ENCODE results near the gene SPOCK1.

Gene SPOCK1

DNA sequence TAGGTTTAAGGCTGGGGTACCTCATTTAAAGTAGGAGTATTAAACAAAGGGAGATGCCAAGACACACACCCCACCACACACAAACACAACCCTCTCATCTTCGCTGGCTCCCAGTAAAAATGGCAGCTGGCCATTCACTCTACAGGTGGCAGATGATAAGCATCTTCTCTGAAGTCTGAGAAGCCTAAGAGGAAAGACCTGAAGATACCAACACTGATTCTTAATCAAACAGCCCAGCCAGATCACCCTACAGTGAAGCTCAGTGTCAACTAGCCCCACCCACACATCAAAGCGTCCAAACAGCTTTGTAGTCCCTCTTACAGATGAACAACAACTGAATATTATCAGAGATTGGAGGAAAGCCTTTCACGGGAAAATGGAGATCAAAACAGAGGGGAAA is 59.5 kb downstream of the SPOCK1 start:
- no peak for DNase-seq

DNA sequence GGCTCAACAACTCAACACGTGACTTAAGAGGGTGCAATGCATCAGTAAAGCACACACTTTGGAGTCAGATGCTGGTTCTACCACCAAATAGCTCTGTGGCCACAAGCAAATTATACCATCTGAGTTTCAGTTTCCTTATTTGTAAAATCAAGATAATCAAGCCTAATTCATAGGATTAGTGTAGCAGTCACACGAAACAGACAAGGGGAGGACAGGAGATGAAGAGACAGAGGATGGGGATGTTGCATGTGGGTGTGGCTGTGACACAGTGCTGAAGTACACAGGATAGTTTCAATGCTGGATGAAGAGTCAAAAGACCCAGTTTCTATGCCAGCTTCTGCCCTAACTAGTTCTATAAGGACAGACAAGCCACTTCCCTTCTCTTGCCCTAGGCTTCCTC is 60.2 kb downstream of the SPOCK1 start:
- no peak for DNase-seq

DNA sequence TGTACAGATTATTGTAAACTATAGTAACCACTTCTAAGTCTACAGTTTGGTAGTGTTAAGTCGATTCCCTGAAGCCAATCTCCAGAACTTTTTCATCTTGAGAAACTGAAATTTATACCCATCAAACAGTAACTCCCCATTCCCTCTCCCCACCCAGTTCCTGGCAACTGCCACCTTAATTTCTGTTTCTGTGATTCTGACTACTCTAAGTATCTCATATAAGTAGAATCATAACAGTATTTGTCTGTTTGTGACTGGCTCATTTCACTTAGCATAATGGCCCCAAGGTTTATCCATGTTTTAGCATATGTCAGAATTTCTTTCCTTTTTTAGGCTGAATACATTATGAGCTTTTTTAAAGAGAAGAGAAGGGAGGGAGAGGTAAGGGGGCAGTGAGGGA is 61.4 kb downstream of the SPOCK1 start:
- DNase-seq = no peak

DNA sequence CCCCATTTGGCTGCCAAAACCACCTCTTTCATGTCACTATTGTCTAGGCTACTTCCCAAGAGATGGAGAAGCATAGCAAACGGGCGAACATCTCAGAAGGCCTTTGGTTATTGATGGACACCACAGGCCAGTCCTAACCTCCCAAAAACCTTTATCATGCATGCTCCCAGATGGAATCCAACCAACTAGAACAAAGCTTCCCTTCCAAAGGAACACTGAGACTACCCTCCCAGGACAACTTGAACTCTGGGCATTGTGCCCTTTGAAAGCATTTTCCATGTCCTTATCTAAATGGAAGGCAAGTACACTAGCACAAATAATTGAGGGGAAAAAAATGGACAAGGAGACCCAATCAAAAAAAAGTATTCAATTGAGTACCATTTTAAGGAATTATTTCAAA is 65.6 kb downstream of the SPOCK1 start:
- no peak for DNase-seq

DNA sequence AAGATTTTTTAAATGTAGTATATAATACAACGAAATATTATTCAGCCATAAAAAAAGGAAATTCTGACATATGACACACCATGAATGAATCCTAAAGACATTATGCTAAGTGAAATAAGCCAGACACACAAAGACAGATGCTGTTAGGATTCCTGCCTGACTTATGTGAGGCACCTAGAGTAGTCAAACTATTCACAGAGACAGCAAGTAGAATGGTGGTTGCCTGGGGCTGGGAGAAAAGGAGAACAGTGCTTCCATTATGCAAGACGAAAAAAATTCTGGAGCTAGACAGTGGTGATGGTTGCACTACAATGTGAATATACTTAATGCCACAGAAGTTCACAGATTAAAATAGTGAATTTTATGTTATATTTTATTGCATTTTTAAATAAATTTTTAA is 66.8 kb downstream of the SPOCK1 start:
- DNase-seq = no peak

DNA sequence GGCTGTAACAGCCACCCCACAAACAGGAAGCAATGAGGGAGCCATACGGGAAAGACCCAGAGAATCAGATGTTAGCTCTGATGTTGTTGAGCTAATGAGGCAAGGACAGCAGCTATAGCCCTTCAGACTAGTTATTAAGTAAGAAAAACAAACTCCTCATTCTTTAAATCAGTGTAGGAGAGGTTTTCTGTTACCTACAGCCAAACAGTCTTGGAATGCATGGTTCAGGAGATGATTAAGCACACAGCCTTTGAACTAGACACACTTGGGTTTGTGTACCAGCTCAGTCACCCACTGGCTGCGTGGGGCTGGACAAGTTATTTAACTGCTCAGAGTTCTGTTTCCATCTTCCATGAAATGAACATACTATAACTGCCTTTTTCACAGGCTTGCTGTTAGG is 68.1 kb downstream of the SPOCK1 start:
- DNase-seq = no peak

DNA sequence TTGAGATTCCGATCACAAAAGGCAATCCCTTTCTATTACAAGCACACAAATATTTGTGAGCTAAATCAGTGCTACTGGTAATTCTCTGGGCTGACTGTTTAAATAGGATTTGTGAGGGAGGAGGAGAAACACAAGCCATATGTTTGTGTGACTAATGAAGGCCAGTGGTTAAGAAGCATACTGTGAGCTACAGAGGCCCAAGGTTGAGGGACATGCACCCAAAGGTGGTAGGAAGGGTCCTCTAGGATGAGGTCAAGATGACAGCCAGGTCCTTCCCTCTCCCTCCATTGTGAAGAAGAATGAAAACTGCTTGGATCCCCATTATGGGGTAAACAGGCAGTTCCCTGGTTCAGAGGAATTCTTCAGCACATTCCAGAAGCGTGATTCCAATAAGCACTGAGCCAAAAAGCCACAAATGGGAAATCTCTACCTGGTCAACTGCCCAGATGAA is 83.9 kb downstream of the SPOCK1 start:
- no peak for DNase-seq

DNA sequence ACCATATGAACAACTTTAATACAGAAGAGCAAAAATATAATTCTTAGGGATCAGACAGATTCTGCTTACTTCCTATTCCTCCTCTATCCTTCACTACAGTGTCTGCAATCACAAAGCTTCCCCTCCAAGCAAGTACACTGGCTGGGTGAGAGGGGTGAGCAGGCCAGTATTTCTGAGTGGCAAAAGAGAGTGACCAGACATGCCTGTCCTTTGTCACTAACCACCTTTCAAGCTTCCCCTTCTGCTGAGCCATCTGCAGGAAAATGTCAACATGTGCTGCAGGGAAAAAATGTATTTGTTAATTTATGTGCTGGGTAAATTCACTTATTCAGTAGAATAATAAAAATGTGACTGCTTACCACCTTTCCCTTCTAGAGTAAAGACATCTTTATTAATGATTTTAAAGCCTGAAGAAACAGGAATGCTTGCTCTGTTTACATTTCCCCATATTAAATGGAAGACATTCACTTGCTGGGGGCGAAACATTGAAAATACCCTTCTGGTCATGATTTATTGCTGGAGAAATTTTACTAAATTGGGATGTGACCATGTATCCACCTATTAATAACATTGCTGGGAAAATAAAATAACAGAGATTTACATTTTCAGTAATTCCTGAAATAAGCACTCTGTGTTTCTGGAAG is 84.9 kb downstream of the SPOCK1 start:
- no peak for DNase-seq

DNA sequence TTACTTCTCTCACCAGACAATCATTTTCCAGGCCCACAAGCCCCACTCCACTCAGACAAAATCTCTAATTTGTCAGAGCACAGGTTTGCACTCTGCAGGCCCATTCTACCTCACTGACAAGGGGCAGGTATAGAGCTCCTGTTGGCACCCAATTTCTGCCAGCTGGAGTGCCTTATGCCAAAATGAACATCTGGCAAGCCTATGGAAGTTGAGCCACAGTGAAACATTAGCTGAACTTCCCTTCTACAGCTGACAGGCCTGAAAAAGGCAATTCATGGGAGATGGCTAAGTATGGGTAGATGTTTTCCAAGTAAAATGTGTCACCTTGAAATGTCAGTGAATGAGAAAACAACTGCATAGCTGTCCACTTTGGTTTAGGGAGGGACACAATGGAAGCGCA is 87.0 kb downstream of the SPOCK1 start:
- no peak for DNase-seq

DNA sequence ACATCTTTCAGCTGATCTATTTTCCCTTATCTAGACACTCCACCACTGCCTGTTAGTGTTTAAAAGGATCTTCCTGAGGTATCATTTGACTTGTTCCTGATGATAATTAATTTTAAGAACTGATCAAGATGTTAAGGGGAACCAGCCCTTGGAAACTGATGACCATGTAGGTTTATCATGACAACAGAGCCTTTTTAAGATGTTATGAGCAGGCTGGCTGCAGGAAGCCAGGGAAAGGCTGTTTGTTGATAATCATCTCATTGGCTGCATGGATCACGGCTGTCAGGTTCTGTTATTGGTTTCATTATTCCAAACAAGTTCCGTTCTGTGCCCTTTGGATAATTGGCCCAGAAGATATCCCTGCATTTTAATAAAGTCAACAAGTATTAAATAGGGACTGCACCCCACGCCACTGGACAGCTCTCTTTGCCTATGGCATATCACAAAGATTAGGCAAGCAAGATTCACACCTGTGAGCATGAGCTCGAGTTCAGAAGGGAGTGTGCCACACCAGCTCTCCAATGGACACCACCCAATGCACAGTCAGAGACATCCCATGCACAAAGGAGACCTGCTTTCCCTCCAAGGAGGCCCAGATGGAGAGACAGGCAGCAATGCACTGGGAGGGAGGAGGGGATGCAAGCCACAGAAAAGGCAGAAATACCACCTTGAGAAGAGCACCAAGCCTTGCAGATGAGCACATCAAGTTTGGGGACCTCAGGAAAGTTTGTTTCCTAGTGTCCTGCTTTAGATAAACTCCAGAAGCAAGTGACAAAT is 88.7 kb downstream of the SPOCK1 start:
- DNase-seq = no peak

DNA sequence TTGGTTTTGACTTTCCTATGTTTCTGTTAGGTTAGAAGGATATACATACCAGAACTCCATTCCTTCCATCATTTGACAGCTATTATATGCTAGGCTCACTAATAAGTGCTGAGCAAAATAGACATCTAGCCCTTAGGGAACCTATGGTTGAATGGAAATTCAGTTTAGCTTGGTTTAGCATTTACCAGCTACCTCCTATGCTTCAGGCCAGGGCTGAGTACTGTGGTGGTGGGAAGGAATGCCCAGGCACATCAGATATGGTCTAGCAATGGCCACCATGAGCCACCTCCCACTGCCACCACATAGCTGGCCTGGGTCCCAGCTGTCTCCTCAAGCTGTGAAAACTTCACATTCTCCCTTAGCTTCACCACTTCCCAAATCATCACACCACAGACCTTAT is 89.4 kb downstream of the SPOCK1 start:
- no peak for DNase-seq

DNA sequence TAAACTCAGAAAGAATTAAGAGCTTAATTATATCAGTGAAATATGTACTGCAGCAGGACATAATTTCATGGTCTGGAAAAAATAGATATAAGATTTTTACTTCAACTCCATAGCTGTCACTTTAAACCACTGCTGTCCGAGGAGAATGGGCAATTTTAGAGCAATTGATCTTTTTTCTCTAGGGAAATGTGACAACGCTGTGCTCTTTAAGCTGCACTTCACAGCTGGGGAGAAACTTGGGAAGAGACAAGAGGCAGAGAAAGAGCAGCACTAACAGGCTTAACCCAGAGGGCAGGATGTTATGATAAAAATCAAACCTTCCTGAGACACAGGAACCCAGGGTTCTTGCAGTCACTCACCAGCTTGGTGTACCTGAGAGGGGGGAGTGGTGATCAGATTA is 92.0 kb downstream of the SPOCK1 start:
- DNase-seq = no peak

DNA sequence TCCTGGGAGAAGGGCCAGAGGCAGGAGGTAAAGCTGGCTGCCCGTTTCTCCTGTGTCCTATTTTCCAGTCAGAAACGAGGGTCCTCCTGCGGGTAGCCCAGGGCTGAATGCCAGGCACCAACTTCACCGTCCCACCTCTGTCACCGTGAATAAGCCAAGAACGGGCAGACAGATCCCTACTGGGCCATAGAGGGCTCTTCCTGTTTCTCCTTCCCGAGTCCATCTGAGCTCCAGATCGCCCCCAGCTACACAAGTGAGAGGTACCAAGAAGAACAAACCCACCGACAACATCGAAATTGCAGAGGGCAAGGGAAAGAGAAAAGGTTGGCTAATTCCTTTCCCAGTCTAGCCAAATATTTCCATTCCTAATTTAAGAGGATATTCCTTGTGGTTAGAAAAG is 93.7 kb downstream of the SPOCK1 start:
- no peak for DNase-seq

DNA sequence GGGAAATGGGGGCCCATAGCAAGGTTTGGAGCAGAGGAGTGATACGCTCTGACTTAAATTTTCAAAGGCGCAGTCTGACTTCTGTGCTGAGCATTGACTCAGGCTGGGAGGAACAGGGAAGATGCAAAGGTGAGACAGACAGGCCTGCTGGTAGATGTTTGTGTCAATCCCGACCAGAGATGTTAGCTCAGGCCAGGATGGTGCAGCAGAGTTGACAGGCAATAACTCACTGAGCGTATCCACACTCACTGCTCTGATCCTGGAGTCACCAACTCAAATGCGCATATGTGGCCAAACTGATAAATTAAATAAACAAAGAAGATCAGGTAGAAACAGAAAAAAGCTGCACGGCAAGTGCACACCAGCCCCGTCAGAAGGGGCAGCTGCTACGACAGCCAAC is 95.3 kb downstream of the SPOCK1 start:
- DNase-seq = no peak

DNA sequence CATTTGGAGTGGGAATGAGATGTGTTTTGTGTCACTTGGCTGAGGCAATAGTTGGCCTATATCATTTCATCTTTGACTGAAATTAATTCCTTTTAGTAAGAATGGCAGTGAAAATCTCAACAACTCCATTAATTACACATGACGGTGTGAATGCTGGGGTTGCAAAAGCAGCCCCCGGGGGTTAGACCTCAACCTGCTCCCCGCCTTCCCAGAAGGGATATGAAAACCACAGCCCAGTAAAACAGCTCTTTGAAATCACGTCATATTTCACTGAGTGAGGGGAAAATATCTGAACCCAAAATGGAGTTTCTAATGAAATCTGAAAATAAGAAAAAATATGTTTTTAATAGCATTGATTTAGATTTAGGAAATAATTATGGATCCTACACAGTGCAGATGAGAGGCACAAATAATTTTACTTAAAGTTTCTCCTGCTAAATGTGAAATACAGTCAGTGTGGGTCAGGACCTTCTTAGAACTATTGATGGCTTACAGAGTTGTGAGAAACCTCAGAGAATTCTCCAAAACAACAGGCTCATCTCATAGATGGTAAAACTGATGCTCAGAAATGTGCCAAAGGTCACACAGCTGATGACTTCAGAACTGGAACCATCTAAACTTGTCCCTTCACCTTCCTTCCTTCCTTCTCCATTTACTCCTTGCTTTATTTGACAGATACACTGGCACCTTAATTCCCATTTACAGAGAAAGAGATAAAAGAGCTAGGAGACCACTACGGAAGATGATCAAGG is 96.5 kb downstream of the SPOCK1 start:
- DNase-seq = no peak

DNA sequence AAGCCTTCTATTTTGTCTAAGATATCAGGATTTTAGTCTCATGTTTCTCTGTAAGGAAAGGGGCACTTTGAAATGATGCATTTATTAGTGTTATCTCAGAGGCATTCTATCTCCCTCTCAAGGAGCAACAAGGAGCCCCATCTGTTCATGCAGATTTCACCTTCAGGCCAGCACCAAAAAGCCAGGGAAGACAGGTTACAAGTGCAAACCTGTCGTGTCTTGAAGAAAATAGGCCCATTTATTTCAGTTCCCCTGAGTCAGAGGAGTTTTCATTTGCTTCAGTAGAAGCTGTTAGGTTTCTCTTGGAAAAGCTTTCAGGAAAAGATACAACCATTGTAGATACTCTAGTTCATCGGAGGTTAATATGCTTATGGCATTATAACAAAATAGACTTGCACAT is 97.2 kb downstream of the SPOCK1 start:
- DNase-seq = no peak

DNA sequence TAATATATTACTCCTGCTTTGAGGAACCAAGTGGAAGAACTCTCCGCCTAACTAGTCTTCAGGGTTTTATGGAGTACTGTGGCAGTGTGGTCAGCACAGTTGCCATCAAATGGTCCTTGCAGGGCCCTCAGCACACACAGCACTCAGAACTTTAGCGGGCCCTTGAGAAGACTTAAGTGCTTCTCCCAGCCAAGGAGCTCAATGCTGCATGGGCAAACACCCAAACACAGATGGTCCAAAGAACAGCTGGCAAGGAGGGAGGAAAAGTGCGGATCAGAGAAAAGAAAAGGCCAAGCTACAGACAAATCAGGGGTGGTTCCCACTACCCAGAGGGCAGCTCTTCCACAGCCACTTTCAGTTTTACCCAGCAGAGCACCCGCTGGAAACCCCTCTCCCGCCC is 98.6 kb downstream of the SPOCK1 start:
- DNase-seq = no peak

DNA sequence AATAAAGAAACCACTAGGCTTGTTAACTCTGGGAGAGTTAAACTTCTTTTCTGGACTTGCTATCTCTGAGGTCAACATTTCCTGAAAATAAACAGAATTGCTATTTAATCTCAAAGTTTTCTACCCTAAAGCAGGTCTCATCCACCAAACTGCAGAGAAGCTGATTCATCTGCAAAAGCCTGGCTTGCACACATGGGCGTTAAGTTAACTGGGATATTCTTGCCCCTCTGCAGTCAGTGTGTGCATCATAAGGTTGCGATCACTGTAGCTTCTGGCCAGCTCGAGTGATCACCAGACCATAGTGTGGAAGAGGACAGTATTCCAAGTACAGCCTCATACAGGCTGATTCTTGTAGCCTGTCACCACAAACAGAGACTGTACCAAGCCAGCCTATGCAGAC is 99.2 kb downstream of the SPOCK1 start:
- no peak for DNase-seq

DNA sequence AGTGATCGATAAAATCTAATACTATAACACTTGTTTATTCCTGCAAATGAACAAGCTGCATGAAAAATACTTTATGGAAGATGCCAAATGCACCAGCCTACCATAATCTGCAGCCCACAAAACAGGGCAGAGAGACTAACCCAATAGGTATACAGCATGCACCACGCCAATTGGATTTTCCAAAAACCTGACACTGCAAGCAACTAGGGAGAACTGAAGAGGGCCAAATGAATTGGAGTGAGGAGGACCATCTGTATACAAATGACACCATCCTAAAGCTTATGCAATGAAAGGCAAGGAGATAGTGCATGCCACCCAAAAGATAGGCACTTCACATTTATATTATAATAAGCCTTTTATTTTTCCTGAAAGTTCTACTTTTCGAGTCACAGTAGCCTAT is 100.4 kb downstream of the SPOCK1 start:
- no peak for DNase-seq

DNA sequence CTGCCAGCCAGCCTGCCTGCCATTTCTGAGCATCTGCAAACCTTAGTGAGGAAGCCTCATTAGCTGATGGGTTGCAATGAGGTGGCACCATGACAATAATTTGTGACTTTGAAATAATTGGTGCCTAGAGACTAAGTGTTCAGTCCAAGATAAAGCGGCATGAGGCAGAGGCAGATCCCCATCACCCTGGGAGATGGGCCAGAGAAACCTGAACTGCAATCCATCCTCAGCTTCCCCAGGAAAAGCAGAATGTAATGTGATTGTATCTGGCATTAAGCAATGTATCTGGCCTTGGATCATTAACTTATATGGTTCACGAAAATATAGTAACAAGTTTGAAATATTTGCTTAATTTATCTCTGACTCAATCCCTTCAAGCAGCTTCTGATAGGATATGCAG is 101.0 kb downstream of the SPOCK1 start:
- no peak for DNase-seq

DNA sequence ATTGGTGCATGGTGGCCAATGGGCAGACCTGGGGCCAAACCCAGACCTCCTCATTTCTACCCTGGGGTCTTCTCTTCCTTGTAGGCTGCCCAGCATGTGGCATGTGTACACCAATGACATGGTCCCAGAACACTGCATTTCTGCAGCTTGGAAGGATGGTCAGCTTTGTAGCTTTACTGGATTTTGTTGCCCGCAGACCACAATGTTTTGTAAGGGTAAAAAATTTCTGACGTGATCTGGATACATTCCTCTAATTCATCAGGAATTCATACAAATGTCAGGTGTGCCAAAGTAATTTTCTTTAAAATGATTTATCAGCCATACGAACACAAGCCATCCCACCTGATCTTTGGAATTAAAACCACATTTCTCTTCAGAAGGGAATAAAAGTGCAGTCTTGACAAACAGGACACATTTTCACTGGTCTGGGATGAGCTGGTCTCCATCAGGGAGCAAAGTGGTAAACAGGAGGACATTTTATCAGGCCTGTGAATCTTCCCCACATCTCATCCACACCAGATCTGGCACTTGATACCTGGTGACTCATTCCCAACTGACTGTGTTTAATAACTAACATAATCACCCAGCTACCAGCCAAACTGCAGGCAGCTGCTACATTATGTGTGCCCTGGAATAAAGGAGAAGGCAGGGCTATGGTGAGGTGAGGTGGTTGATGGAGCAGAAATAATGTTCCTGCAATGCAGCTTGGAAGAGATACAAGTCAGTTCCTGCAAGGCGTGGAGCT is 103.9 kb downstream of the SPOCK1 start:
- DNase-seq = no peak

DNA sequence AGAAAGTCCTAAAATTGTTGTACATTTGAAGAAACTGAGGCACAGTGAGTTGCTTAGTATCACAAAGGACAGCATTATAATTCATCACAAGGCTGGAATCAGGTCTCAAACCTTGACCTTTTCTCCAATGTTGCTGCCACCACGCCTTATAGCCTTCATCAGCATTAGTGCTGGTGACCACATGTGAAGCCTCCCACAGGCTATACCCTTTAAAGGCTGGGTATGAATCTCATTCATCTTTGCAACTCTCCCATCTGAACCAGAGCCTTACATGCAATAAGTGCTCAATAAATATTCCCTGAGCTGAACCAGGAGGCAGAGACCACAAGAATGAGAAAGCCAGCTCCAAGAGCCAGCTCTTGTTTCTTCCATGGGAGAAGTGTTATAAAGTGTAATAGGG is 104.7 kb downstream of the SPOCK1 start:
- DNase-seq = no peak

DNA sequence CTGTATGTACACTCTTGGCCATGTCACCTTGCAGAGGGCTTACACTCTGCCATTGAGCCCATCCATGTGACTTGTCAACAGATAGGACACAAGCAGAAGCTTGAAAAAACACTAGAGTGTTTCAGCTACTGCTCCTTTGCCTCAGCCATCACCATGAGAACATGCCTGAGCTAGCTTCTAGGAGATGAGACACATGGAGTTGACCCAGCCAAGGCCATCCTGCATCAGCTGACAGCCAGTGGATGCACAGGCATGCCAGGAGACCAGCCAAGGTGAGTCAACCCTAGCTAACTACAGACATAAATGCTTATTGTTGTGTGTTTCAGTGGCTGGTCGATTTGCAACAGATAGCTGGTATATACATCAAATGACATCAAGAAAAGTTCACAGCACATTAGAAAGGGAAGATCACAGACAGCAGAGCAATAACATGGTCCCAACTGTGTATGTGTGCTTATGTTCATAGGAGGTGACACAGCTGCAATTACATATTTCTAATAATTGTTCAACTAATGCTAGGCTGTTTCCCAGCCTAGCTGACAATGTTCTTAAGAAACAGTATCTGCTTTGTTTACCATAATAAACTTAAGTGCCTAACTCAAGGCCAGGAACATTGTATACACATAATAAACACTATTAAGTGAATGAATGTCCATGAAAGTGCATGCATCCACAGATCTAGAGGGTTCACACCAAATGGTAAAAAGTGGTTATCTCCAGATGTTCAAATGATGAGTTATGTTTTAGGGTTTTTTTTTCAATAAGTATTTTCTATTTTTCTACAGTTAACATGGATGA is 105.7 kb downstream of the SPOCK1 start:
- DNase-seq = no peak
